ENCODE results near the gene ADAMTS12.

DNA sequence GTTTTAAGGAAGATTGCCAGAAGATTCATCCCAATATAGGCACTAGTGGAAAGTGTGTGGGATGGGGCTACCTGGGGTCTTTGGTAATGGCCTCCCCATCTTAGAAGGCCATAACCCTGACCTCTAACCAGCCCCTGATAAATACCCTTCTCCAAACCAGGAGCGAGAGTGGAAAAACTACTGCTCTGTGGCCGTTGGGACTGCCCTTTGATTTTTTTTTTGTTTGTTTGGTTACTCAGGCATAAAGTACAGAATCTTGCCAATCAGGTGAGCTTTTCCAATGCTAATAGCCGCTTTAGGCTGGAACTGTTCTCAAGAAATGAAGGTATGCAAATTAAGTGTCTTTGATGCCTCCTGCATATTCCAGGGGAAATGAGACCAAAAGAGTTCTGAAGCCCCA is 153.7 kb downstream of the ADAMTS12 start:
- TF ChIP-seq, protein P1, sequence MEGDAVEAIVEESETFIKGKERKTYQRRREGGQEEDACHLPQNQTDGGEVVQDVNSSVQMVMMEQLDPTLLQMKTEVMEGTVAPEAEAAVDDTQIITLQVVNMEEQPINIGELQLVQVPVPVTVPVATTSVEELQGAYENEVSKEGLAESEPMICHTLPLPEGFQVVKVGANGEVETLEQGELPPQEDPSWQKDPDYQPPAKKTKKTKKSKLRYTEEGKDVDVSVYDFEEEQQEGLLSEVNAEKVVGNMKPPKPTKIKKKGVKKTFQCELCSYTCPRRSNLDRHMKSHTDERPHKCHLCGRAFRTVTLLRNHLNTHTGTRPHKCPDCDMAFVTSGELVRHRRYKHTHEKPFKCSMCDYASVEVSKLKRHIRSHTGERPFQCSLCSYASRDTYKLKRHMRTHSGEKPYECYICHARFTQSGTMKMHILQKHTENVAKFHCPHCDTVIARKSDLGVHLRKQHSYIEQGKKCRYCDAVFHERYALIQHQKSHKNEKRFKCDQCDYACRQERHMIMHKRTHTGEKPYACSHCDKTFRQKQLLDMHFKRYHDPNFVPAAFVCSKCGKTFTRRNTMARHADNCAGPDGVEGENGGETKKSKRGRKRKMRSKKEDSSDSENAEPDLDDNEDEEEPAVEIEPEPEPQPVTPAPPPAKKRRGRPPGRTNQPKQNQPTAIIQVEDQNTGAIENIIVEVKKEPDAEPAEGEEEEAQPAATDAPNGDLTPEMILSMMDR (conservative IDR thresholded peaks at IDR 0.05; ENCODE audit: low read depth in 2 of 2) = no peak
- TF ChIP-seq, protein P2, sequence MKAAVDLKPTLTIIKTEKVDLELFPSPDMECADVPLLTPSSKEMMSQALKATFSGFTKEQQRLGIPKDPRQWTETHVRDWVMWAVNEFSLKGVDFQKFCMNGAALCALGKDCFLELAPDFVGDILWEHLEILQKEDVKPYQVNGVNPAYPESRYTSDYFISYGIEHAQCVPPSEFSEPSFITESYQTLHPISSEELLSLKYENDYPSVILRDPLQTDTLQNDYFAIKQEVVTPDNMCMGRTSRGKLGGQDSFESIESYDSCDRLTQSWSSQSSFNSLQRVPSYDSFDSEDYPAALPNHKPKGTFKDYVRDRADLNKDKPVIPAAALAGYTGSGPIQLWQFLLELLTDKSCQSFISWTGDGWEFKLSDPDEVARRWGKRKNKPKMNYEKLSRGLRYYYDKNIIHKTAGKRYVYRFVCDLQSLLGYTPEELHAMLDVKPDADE (IDR thresholded peaks at IDR 0.05) = no peak
- TF ChIP-seq EZH2 (IDR thresholded peaks at IDR 0.05; ENCODE audit: low read depth, unreplicated experiment) (no peak), CREB1 (CRISPR knock-in tag; IDR thresholded peaks at IDR 0.05; ENCODE audit: low read depth) (no peak), POLR2AphosphoS5 (IDR thresholded peaks at IDR 0.05; ENCODE audit: low read depth) (no peak), ZNF114 (CRISPR knock-in tag; IDR thresholded peaks at IDR 0.05) (no peak), REST (IDR thresholded peaks at IDR 0.05; ENCODE audit: unreplicated experiment) (no peak), ZNF462 (CRISPR knock-in tag; IDR thresholded peaks at IDR 0.05) (no peak), JUNB (IDR thresholded peaks at IDR 0.05; ENCODE audit: unreplicated experiment) (no peak), EZH2phosphoT487 (IDR thresholded peaks at IDR 0.05; ENCODE audit: unreplicated experiment) (no peak)

Measured in GM23338 (cell line).